Measurements from ENCODE around the gene FBXL15. TPM values are rescaled to one million over a fixed set of nuclear protein-coding genes. Genes with fewer than 3 reads are reported as not detected.

The FBXL15 gene
- total and polyA plus RNA-seq, 2 of the 4 experiments (the other 2 are of a cell fraction): 3.0 to 8.4 TPM

DNA sequence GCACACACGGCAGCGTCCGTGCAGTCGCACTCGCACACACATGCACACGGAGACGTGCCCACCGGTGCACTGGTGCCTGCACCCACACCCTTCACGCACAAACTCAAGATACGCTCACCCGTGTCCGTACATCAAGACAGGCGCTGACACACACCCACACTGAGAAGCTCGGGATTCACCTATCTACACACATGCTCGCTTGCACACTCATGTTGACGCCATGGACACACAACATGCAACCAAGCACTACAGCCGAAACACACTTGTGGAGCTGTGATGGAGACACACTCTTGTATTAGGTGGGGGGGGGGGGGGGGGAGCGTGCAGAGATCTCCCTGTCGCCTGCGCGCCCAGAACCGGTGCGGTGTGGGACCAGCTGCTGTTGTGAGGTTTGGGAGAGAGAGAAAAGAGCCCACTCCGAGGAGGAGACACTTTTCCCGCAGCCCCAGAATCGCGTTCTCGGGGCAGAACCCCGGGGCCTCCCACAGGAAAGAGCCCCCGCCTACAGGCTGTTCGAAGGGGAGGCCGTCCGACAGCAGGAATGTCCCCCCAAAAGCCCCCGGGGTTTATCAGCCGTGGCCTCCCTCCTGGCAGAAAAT is 25.7 kb upstream of the FBXL15 start:
- DNase-seq (peak; percentile 55), ATAC-seq (ENCODE audit: low read depth) (0 out of 2 replicates have a peak, but pooled peaks have one; percentile 0)
- peak overlapping the region; percentile 84 for H3K4ac ChIP-seq (ENCODE audit: low read depth, low read length)
- in situ Hi-C loops (cut with MboI; ENCODE audit: low sequenced_read_pairs): loop anchor here (5.0 kb wide), 1 partner anchor 82 kb away; no protein-coding TSS in a partner anchor
- H2BK15ac ChIP-seq (ENCODE audit: low read depth, low read length): no peak overlapping the region
- H3K18ac ChIP-seq (ENCODE audit: low read depth, low read length): peak overlapping the region; percentile 55; the same call in 1 of the 2 replicates
- H2AK9ac ChIP-seq (replicated peaks; ENCODE audit: low read depth, low read length, poor library complexity): peak overlapping the region; percentile 86
- peak overlapping the region; percentile 67; the same call in 1 of the 2 replicates for H3K14ac ChIP-seq (replicated peaks; ENCODE audit: low read depth, low read length)
- WGBS, 2 experiments (ENCODE audit: extremely low coverage in 2 of 2, insufficient read length in 1 of 2): 0% methylated on average over 15 of the region's 35 CpGs; no CpG with 5 or more reads in 1 of the 2 experiments
- peak overlapping the region; percentile 89 for H3K23ac ChIP-seq (ENCODE audit: low read depth, low read length)
- no peak overlapping the region; the same call in 1 of the 2 replicates for H4K91ac ChIP-seq (ENCODE audit: insufficient read depth, low read depth, low read length)
- H3K9me1 ChIP-seq (ENCODE audit: insufficient read depth, low read length): peaks cover 10% of the 10 kb centered on the region
- H2BK120ac ChIP-seq (ENCODE audit: low read depth, low read length): peak overlapping the region; percentile 37
- dilution Hi-C loops (cut with HindIII; ENCODE audit: low sequenced_read_pairs, unreplicated experiment): no loop called here
- H2AFZ ChIP-seq (replicated peaks; ENCODE audit: low read length, poor library complexity): peak overlapping the region; percentile 94
- peak overlapping the region; percentile 82 for H2BK5ac ChIP-seq (ENCODE audit: low read depth, low read length, poor library complexity, severe bottlenecking)
- no peaks in the 10 kb centered on the region for H3K9me3 ChIP-seq (ENCODE audit: control insufficient read depth, insufficient read depth, low read length)
- H4K20me1 ChIP-seq (ENCODE audit: insufficient read depth, low read length): 0 out of 2 replicates have a peak, but pooled peaks cover 3% of the 10 kb centered on the region
- no peak overlapping the region for H2BK20ac ChIP-seq (ENCODE audit: low read depth, low read length)
- peak overlapping the region; percentile 25; the same call in 1 of the 2 replicates for H4K5ac ChIP-seq (ENCODE audit: low read depth, low read length)
- H3K36me3 ChIP-seq (ENCODE audit: control insufficient read depth, insufficient read depth, low read length): peaks cover 6% of the 10 kb centered on the region; the same call in 1 of the 2 replicates
- no TSS peak for BruUV-seq (replicated peaks)
- peak overlapping the region; percentile 55 for H3K27ac ChIP-seq (ENCODE audit: insufficient read depth, low read length)
- no peaks in the 10 kb centered on the region for H3K27me3 ChIP-seq (ENCODE audit: control insufficient read depth, insufficient read depth, low read length)
- H3K79me1 ChIP-seq (ENCODE audit: low read depth in 1 of 2, low read length in 2 of 2): peaks cover 16 to 31% of the 10 kb centered on the region in 2 experiments
- intact Hi-C loops (cut with micrococcal nuclease): loop anchor here (1.0 to 10.0 kb wide), 6 partner anchors 26 to 250 kb away; partner anchors contain the start of gene TRIM8
- H3K4me2 ChIP-seq (ENCODE audit: low read depth, low read length): peak overlapping the region; percentile 99
- no peak overlapping the region; the same call in 1 of the 2 replicates for H3K56ac ChIP-seq (ENCODE audit: extremely low read depth, insufficient read depth, low read length)
- peak overlapping the region; percentile 56 to 81; a peak in 2 of 4 replicates for H4K8ac ChIP-seq (ENCODE audit: low read depth in 2 of 2, low read length in 2 of 2)
- H2AK5ac ChIP-seq (ENCODE audit: low read depth, low read length): peak overlapping the region; percentile 91
- peak overlapping the region; percentile 58 for H3K9ac ChIP-seq (ENCODE audit: low read depth, low read length)
- ChIA-PET POLR2A (ENCODE audit: unreplicated experiment) (no interaction called here), CTCF (interaction anchor here (0.6 to 1.7 kb wide), 5 partner anchors 9 to 193 kb away, joined by 3 to 4 read pairs (median 3); no protein-coding TSS in a partner anchor)
- H3K4me1 ChIP-seq (ENCODE audit: control insufficient read depth, insufficient read depth, low read length): peaks cover 10% of the 10 kb centered on the region
- peak overlapping the region; percentile 51 for H3K4me3 ChIP-seq (ENCODE audit: insufficient read depth, low read depth, low read length)
- TF ChIP-seq, protein P1, sequence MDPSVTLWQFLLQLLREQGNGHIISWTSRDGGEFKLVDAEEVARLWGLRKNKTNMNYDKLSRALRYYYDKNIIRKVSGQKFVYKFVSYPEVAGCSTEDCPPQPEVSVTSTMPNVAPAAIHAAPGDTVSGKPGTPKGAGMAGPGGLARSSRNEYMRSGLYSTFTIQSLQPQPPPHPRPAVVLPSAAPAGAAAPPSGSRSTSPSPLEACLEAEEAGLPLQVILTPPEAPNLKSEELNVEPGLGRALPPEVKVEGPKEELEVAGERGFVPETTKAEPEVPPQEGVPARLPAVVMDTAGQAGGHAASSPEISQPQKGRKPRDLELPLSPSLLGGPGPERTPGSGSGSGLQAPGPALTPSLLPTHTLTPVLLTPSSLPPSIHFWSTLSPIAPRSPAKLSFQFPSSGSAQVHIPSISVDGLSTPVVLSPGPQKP (IDR thresholded peaks at IDR 0.05; ENCODE audit: borderline replicate concordance, low read depth, low read length): no peak
- TF ChIP-seq CHD1 (IDR thresholded peaks at IDR 0.05; ENCODE audit: low read depth, low read length) (no peak), RCOR1 (IDR thresholded peaks at IDR 0.05; ENCODE audit: insufficient replicate concordance, low read length) (no peak), POLR2A (IDR thresholded peaks at IDR 0.05; ENCODE audit: low read depth, low read length) (no peak; the same call in 1 of the 2 replicates), MAFK (IDR thresholded peaks at IDR 0.05; ENCODE audit: low read depth, low read length) (no peak), SMC3 (IDR thresholded peaks at IDR 0.05; ENCODE audit: low read depth, low read length) (no peak), CEBPB (IDR thresholded peaks at IDR 0.05; ENCODE audit: low read depth, low read length) (no peak)
- TF ChIP-seq, protein P2, sequence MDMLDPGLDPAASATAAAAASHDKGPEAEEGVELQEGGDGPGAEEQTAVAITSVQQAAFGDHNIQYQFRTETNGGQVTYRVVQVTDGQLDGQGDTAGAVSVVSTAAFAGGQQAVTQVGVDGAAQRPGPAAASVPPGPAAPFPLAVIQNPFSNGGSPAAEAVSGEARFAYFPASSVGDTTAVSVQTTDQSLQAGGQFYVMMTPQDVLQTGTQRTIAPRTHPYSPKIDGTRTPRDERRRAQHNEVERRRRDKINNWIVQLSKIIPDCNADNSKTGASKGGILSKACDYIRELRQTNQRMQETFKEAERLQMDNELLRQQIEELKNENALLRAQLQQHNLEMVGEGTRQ (IDR thresholded peaks at IDR 0.05; ENCODE audit: low read depth, low read length): no peak
- TF ChIP-seq, protein P3, sequence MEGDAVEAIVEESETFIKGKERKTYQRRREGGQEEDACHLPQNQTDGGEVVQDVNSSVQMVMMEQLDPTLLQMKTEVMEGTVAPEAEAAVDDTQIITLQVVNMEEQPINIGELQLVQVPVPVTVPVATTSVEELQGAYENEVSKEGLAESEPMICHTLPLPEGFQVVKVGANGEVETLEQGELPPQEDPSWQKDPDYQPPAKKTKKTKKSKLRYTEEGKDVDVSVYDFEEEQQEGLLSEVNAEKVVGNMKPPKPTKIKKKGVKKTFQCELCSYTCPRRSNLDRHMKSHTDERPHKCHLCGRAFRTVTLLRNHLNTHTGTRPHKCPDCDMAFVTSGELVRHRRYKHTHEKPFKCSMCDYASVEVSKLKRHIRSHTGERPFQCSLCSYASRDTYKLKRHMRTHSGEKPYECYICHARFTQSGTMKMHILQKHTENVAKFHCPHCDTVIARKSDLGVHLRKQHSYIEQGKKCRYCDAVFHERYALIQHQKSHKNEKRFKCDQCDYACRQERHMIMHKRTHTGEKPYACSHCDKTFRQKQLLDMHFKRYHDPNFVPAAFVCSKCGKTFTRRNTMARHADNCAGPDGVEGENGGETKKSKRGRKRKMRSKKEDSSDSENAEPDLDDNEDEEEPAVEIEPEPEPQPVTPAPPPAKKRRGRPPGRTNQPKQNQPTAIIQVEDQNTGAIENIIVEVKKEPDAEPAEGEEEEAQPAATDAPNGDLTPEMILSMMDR (conservative IDR thresholded peaks at IDR 0.05; ENCODE audit: low read depth, low read length): no peak
